K562 (cell line): Measurements from ENCODE around the gene CTIF.

Experiments
- FOXP1 ChIP-seq: sonication (generic); formaldehyde crosslinking; IDR thresholded peaks from 2 replicates; pipeline ENCODE4 v1.8.0; 2022; ENCODE audit warnings: mild to moderate bottlenecking, missing genetic modification reagents
- NFIC ChIP-seq: fragments of 450-650 bp; IDR thresholded peaks from 2 replicates; pipeline ENCODE4 v1.6.1; 2017; ENCODE audit warnings: mild to moderate bottlenecking, inconsistent platforms
- POLR2A ChIP-seq: fragments of 450-650 bp; conservative IDR thresholded peaks from 2 replicates; pipeline ENCODE4 v1.6.1; 2016
- RBBP5 ChIP-seq: fragments of 200-600 bp; sonication (generic); IDR thresholded peaks from 2 replicates; pipeline ENCODE4 v1.6.1; 2012; ENCODE audit warnings: borderline replicate concordance, mild to moderate bottlenecking, low read length, control low read depth, inconsistent platforms; ENCODE audit not compliant: insufficient read depth, poor library complexity, severe bottlenecking
- RBM25 ChIP-seq: fragments of 200-400 bp; formaldehyde crosslinking; IDR thresholded peaks from 2 replicates; pipeline ENCODE4 v1.6.1; 2018; ENCODE audit warnings: low read length, low read depth, moderate library complexity; ENCODE audit not compliant: severe bottlenecking

DNA sequence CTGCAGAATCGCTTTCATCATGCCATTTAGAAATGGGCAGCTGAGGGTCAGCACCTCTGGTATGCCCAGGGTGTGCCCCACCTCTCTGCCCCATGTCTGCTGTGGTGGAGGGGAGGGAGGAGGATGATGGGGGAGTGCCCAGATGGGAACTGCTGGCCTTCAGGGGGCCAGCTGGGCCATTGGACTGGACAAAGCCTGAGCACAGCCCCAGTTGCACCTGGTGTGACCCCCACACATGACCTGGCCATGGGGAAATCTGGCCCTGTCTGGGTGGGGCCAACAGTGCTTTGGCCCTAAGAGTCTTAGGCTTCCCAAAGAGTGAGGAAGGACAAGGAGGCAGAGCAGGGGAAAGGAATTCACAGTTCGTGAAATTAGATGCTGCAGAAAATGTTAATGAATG is 44.1 kb downstream of the CTIF start:
- TF ChIP-seq RBBP5 (no peak), POLR2A (no peak), NFIC (no peak), FOXP1 (CRISPR knock-in tag) (no peak), RBM25 (no peak)
